GM23338 (cell line): ENCODE data around the gene DENND4A. TPM values are rescaled to one million over a fixed set of nuclear protein-coding genes. Genes with fewer than 3 reads are reported as not detected.

Experiments
- ATAC-seq: fragments of 200-7000 bp; cut with Tn5 transposase; 3 replicates; pipeline ENCODE4 v1.9.1; 2020
- DNase-seq: peaks from one replicate; pipeline ENCODE4 v3.0.0-alpha.2; 2015; ENCODE audit warnings: low spot score
- H2AFZ ChIP-seq: fragments of 200-600 bp; sonication (generic); 2 replicates; pipeline ENCODE4 v1.8.0; 2016; ENCODE audit warnings: antibody characterized with exemption, mild to moderate bottlenecking, moderate library complexity
- H3F3A ChIP-seq: fragments of 200-600 bp; sonication (generic); replicated peaks from 2 replicates; pipeline ENCODE4 v1.8.0; 2017; ENCODE audit warnings: antibody characterized with exemption, mixed run types, low read depth
- H3K27ac ChIP-seq: fragments of 200-600 bp; sonication (generic); 2 replicates; pipeline ENCODE4 v1.6.1; 2016; ENCODE audit warnings: low read depth
- H3K27me3 ChIP-seq: fragments of 200-600 bp; sonication (generic); 2 replicates; pipeline ENCODE4 v1.8.0; 2016; ENCODE audit warnings: mild to moderate bottlenecking, mixed run types, moderate library complexity; ENCODE audit not compliant: insufficient read depth
- H3K36me3 ChIP-seq: fragments of 200-600 bp; sonication (generic); 2 replicates; pipeline ENCODE4 v1.8.0; 2016; ENCODE audit warnings: mild to moderate bottlenecking; ENCODE audit not compliant: insufficient read depth
- H3K4me1 ChIP-seq: fragments of 200-600 bp; sonication (generic); 2 replicates; pipeline ENCODE4 v1.8.0; 2016; ENCODE audit warnings: mild to moderate bottlenecking, moderate library complexity; ENCODE audit not compliant: insufficient read depth
- H3K4me2 ChIP-seq: fragments of 200-600 bp; sonication (generic); 2 replicates; pipeline ENCODE4 v1.7.1; 2017; ENCODE audit warnings: mixed run types
- H3K4me3 ChIP-seq: fragments of 200-600 bp; sonication (generic); 2 replicates; pipeline ENCODE4 v1.6.1; 2016; ENCODE audit warnings: mixed run types
- H3K79me2 ChIP-seq: fragments of 200-600 bp; sonication (generic); replicated peaks from 2 replicates; pipeline ENCODE4 v1.8.0; 2017; ENCODE audit warnings: mild to moderate bottlenecking; ENCODE audit not compliant: insufficient read depth
- H3K9me2 ChIP-seq: fragments of 200-600 bp; sonication (generic); 2 replicates; pipeline ENCODE4 v1.8.0; 2017; ENCODE audit not compliant: insufficient read depth
- H4K20me1 ChIP-seq: fragments of 200-600 bp; sonication (generic); replicated peaks from 2 replicates; pipeline ENCODE4 v1.8.0; 2017; ENCODE audit warnings: mild to moderate bottlenecking; ENCODE audit not compliant: insufficient read depth
- H3K27ac Mint-ChIP-seq: 2 replicates; pipeline ENCODE4 v1.8.0; 2020; ENCODE audit warnings: inconsistent platforms, mild to moderate bottlenecking, moderate library complexity, mixed read lengths
- H3K27me3 Mint-ChIP-seq: 3 replicates; pipeline ENCODE4 v1.8.0; 2022; ENCODE audit warnings: low read depth, mild to moderate bottlenecking, moderate library complexity, mixed read lengths, inconsistent platforms; ENCODE audit not compliant: insufficient read depth, poor library complexity
- H3K36me3 Mint-ChIP-seq: 3 replicates; pipeline ENCODE4 v1.8.0; 2021; ENCODE audit warnings: low read depth, mild to moderate bottlenecking, inconsistent platforms, moderate library complexity, mixed read lengths
- H3K4me1 Mint-ChIP-seq: 3 replicates; pipeline ENCODE4 v1.8.0; 2020; ENCODE audit warnings: mild to moderate bottlenecking, inconsistent platforms, mixed read lengths
- H3K4me3 Mint-ChIP-seq: 3 replicates; pipeline ENCODE4 v1.8.0; 2021; ENCODE audit warnings: moderate library complexity, mild to moderate bottlenecking, inconsistent platforms, mixed read lengths
- H3K9me3 Mint-ChIP-seq: 3 replicates; pipeline ENCODE4 v1.8.0; 2020; ENCODE audit warnings: moderate library complexity, mild to moderate bottlenecking, inconsistent platforms, mixed read lengths
- CREB1 ChIP-seq: fragments of 250-450 bp; sonication (Bioruptor Pico); IDR thresholded peaks from 2 replicates; pipeline ENCODE4 v1.5.0; 2020; ENCODE audit warnings: low read depth, mild to moderate bottlenecking, moderate library complexity
- CTCF ChIP-seq, 2 experiments: fragments of 200-600 bp in 1 of 2; sonication (generic) in 1 of 2; conservative IDR thresholded peaks; 2 replicates each; pipeline versions ENCODE4 v1.5.1 to v1.6.1; 2016 to 2017; ENCODE audit warnings: antibody characterized with exemption in 2 of 2, low read depth in 2 of 2, mild to moderate bottlenecking in 2 of 2, moderate library complexity in 1 of 2
- ETS1 ChIP-seq: IDR thresholded peaks from 2 replicates; pipeline ENCODE4 v1.6.1; 2016; ENCODE audit warnings: antibody characterized with exemption
- EZH2 ChIP-seq: fragments of 200-600 bp; sonication (generic); IDR thresholded peaks from one replicate; pipeline ENCODE4 v1.8.0; 2017; ENCODE audit warnings: antibody characterized with exemption, mild to moderate bottlenecking, low read depth; ENCODE audit not compliant: unreplicated experiment
- EZH2phosphoT487 ChIP-seq: fragments of 200-600 bp; sonication (generic); IDR thresholded peaks from one replicate; pipeline ENCODE4 v1.8.1; 2018; ENCODE audit warnings: antibody characterized with exemption; ENCODE audit not compliant: unreplicated experiment
- JUNB ChIP-seq: IDR thresholded peaks from one replicate; pipeline ENCODE4 v1.6.1; 2016; ENCODE audit warnings: antibody characterized with exemption; ENCODE audit not compliant: unreplicated experiment
- NANOG ChIP-seq: IDR thresholded peaks from 2 replicates; pipeline ENCODE4 v1.6.1; 2016; ENCODE audit warnings: antibody characterized with exemption, borderline replicate concordance
- POLR2AphosphoS5 ChIP-seq: IDR thresholded peaks from 2 replicates; pipeline ENCODE4 v1.6.1; 2016; ENCODE audit warnings: antibody characterized with exemption, low read depth
- STAT1 ChIP-seq: IDR thresholded peaks from one replicate; pipeline ENCODE4 v1.6.1; 2016; ENCODE audit warnings: antibody characterized with exemption; ENCODE audit not compliant: unreplicated experiment
- ZNF331 ChIP-seq: fragments of 250-450 bp; sonication (Bioruptor Pico); IDR thresholded peaks from 2 replicates; pipeline ENCODE4 v1.5.0; 2020; ENCODE audit warnings: low read depth, mild to moderate bottlenecking, moderate library complexity
- ZNF462 ChIP-seq: fragments of 250-450 bp; sonication (Bioruptor Pico); IDR thresholded peaks from 2 replicates; pipeline ENCODE4 v1.5.0; 2020; ENCODE audit warnings: mild to moderate bottlenecking, moderate library complexity
- polyA plus RNA-seq: library from polyadenylated mRNA; unstranded; fragments of >200 nt; fragmentation: Nextera tagmentation; extraction: Ambion mirVana; gene quantifications from 2 replicates; pipeline ENCODE4 v1.2.1, GENCODE V29; 2016
- total RNA-seq: library from RNA; depleted of rRNA; stranded (reverse); fragments of >200 nt; shearing (Covaris generic); gene quantifications from 2 replicates; pipeline ENCODE4 v1.2.3, GENCODE V29; 2014

Gene DENND4A
- total and polyA plus RNA-seq, 2 experiments from 2014 or later: 3.4 to 9.0 TPM

GRCh38 chr15:65766422-65767263 is 25.4 kb downstream of the DENND4A start:
- H3K27ac ChIP-seq: no peak overlapping the region
- TF ChIP-seq ETS1 (no peak), CTCF (conservative IDR thresholded peaks at IDR 0.05; ENCODE audit: low read depth in 2 of 2) (no peak)
- H3F3A ChIP-seq: no peaks in the 10 kb centered on the region
- no peaks in the 10 kb centered on the region for H3K27me3 ChIP-seq
- ATAC-seq (no peak), DNase-seq (no peak)
- Mint-ChIP-seq H3K9me3 (no peaks in the 10 kb centered on the region), H3K27me3 (peaks cover 2% of the 10 kb centered on the region), H3K4me3 (no peak overlapping the region), H3K36me3 (no peaks in the 10 kb centered on the region), H3K4me1 (peaks cover 23% of the 10 kb centered on the region; the same call in 2 of the 3 replicates), H3K27ac (no peak overlapping the region; the same call in 1 of the 2 replicates)
- no peaks in the 10 kb centered on the region for H3K79me2 ChIP-seq
- no peak overlapping the region for H3K4me3 ChIP-seq
- H3K9me2 ChIP-seq: no peaks in the 10 kb centered on the region
- H3K4me2 ChIP-seq: no peak overlapping the region
- H3K36me3 ChIP-seq: no peaks in the 10 kb centered on the region
- H3K4me1 ChIP-seq: peaks cover 27% of the 10 kb centered on the region
- H2AFZ ChIP-seq: no peak overlapping the region
- no peaks in the 10 kb centered on the region for H4K20me1 ChIP-seq

GRCh38 chr15:65765106-65765505 is 27.0 kb downstream of the DENND4A start:
- Histone ChIP-seq H3K4me2 (no peak overlapping the region), H3K79me2 (no peaks in the 10 kb centered on the region), H3K9me2 (no peaks in the 10 kb centered on the region), H3K4me3 (no peak overlapping the region), H3K27ac (no peak overlapping the region), H2AFZ (no peak overlapping the region), H4K20me1 (no peaks in the 10 kb centered on the region), H3K36me3 (no peaks in the 10 kb centered on the region), H3K27me3 (no peaks in the 10 kb centered on the region), H3K4me1 (peaks cover 12% of the 10 kb centered on the region), H3F3A (no peaks in the 10 kb centered on the region)
- H3K27me3 Mint-ChIP-seq: no peaks in the 10 kb centered on the region
- no peak overlapping the region for H3K4me3 Mint-ChIP-seq
- H3K36me3 Mint-ChIP-seq: no peaks in the 10 kb centered on the region
- no peak for ATAC-seq
- DNase-seq: no peak
- no peak overlapping the region for H3K27ac Mint-ChIP-seq
- peaks cover 9% of the 10 kb centered on the region; the same call in 2 of the 3 replicates for H3K4me1 Mint-ChIP-seq
- H3K9me3 Mint-ChIP-seq: no peaks in the 10 kb centered on the region
- TF ChIP-seq EZH2phosphoT487 (no peak), POLR2AphosphoS5 (no peak), CREB1 (no peak), JUNB (no peak), STAT1 (no peak), ZNF331 (no peak), ETS1 (no peak), EZH2 (no peak), ZNF462 (CRISPR knock-in tag) (no peak), NANOG (no peak)
